Effector CD8-positive, alpha-beta T cell (primary cell): ENCODE measurements around the gene MED15.
"Not testable (repeated sequence)": the region's sequence is repeated elsewhere in the genome, so short reads cannot be mapped to it uniquely, and the experiment has no call there.

ENCODE experiments used
- DNase-seq: peaks from one replicate; lab custom pipeline; 2025; lab: John Stamatoyannopoulos, UW

The MED15 gene

GRCh38 chr22:20604092-20604747, 96.8 kb downstream of the MED15 start:
- no peak for DNase-seq

- DNase-seq, result no peak
Measured at GRCh38 chr22:20604776-20605221, 97.4 kb downstream of the MED15 start.

- DNase-seq, result no peak
Measured at GRCh38 chr22:20605328-20605727, 97.9 kb downstream of the MED15 start.

- DNase-seq, result peak; percentile 44
Measured at GRCh38 chr22:20606041-20606783, 98.8 kb downstream of the MED15 start.

DNA sequence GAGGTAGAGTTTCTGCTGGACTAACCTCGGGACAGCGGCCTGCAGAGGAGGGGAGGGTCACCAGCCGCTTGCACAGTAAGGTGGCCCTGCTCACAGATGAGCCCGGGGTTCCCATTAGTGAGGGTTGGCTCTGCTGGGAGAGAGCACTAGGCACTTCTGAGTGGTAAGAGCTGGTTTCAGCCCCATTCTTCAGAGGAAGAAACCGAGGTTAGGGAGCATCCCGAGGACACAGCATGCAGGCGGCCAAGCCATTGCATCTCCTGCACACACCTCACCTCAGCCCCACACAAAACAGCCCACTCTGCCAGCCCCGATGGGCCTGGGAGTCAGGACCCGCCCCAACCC, 99.3 kb downstream of the MED15 start:
- no peak for DNase-seq

DNA sequence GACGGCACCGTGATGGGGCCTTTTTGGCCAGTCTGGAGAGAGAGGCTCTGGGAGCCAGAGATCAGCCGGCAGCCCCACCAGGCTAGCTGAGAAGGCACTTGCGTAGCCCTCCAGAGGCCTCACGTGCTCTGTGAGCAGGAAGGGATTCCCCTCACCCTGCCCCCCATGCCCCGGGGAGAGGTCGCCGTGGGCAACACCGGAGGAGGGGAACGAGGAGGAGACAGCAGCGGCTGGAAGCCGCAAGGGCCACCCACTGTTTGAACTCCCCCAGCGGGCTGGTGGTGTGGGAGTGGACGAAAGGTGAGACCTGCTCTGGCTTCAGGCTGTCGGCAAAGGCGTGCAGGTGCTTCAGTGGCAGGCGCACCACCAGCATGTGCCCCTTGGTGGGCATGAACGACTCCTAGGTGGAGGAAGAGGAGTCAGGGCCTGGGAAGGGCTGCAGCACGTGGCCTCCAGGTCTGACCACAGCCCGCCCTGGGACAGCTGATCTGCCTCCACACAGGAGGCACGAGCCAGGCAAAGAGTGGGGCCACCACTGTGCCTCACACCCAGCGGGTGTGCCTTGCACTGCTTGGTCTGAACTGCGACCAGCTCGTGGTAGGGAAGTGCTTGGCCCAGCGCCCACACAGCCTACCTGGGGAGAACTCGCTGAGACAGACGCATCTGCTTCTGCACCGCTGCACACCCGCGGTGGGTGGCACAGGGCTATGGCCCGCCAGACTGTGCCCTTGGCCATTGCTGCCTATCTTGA, 99.9 kb downstream of the MED15 start:
- DNase-seq, result no peak

- DNase-seq, result no peak
Measured at GRCh38 chr22:20610243-20610686, 102.9 kb downstream of the MED15 start.

DNA sequence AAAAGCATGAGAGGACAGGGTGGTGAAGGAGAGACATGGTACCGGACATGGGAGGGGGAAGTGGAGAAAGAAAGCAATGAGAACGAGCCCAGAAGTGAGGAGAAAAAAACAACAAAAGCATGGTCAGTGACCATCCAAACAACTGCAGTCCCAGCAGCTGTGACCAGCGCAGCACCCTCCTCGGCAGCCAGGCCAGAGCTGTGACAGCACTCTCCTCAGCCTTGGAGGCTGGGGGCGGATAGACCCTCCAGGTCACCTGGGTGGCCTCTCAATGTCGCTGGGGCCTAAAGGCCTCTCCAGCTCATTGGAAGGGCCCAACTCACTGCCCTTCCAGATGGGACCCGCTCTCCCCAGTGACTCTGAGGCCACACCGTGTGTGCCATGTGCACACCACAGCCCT, 103.3 kb downstream of the MED15 start:
- DNase-seq, result no peak

DNA sequence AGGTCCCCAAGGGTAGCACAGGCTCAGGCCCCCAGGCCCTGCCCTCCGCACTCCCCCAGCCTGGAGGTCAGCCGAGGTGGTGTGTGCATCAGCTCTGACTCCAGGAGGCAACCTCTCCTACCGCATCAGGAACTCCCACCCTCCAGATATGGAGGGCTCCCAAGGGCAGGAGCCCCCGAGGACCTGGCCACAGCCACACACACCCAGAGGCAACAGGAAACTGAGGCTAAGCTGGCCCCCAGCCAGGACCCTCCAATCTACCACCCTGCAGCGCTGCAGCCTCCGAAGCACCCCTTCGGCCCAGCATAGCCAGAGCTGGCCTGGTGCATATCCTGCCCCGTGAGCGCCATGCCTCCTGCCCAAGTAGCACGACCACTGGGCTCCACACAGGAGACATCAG, 104.0 kb downstream of the MED15 start:
- DNase-seq, result no peak

DNA sequence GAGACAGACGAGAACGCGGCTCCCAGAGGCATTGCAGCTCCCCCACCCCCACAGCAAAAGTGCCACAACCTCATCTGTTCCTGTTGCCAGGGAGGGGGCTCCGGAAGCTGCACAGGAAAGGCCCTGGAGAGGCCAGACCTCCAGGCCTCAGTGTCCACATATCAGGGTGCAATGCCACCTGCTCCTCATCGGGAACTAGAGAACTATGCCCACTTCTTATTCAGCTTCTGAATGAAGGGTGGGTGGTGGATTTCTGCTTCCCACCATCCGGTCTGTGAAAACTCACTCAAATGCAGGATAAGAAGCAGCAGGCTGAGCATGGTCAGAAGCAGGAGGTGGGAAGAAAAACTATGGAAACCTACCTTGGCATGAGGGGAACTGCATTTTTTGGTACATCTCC, 105.9 kb downstream of the MED15 start:
- DNase-seq, result no peak

- no peak for DNase-seq
Measured at GRCh38 chr22:20615021-20615420, 107.6 kb downstream of the MED15 start.

- no peak for DNase-seq
Measured at GRCh38 chr22:20615533-20616450, 108.4 kb downstream of the MED15 start.

DNA sequence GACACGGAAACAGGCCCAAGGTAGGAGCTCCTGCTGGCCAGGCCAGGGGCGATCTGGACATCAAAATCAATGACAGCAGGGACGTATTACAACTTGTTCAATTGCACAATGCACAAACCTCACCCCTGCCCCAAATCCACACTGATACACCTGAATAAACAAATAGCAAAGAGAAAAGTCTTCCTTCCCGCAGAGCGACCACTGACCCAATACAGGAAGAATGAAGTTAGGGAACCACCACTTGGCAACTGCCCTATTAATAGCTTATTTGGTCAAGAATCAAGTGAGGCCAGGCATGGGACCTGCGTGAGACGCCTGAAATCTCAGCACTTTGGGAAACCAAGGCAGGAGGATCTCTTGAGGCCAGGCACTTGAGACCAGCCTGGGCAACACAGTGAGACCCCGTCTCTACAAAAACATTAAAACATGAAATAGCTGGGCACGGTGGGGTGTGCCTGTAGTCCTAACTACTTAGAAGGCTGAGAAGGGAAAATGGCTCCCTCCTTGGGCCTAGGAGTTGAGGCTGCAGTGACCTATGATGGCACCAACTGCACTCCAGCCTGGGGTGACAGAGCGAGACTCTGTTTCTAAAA, 109.1 kb downstream of the MED15 start:
- no peak for DNase-seq

DNA sequence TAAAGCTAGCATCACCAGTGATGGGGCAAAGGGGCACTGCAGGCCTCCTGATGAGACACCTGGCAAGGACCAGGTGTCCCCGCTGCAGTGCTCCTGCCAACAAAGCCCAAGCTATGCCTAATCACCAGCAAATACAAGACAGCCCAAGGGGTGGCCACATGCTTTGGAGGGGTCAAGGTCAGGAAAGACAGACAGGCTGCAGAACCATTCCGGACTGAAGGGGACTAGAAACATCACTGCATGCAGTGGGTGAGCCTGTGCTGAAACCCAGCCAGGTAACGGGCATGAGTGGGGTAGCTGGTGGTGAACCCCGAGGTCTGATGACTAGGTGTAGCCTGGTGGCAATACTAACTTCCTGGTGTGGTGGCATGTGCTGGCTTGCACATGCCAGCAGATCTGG, 111.1 kb downstream of the MED15 start:
- no peak for DNase-seq

- no peak for DNase-seq
Measured at GRCh38 chr22:20619045-20619892, 111.9 kb downstream of the MED15 start.

- DNase-seq, result not testable (repeated sequence)
Measured at GRCh38 chr22:20619893-20620194, 112.4 kb downstream of the MED15 start.

- DNase-seq, result no peak
Measured at GRCh38 chr22:20621162-20621561, 113.8 kb downstream of the MED15 start.

DNA sequence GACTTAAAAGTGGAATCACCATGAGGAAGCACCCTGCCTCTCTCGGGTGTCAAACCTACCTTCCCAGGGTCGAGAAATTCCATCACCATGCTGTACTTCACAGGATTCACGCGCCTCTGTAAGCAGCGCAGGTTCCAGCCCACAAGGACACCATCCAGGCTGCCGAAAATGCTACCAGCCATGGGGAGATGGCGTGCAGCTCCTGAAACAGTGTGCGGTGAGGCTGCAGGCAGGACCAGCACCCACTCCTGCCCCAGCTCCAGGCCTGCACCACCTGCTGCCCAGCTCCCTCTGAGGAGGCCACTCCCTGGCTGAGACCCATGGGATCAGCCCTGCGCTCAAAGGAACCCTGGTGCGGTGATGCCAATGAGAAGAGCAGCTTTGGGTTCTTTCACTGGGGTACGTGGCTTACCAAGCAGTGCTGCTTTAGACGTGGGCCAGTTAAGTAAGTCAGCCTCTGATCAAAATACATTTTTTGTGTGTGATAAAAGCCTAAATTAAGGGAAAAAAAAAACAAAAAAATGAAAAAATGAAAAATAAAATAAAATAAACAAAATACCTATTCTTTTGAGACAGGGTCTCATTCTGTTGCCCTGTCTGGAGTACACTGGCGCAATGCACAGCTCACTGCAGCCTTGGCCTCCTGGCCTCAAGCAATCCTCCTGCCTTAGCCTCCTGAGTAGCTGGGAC, 115.4 kb downstream of the MED15 start:
- no peak for DNase-seq

- no peak for DNase-seq
Measured at GRCh38 chr22:20624161-20624616, 116.8 kb downstream of the MED15 start.

- no peak for DNase-seq
Measured at GRCh38 chr22:20625270-20625669, 117.9 kb downstream of the MED15 start.
